Thyroid gland (tissue), 4 donors: ENCODE data around the gene SMIM15.

Source experiments
- POLR2A ChIP-seq, 2 donors: fragments of 450-650 bp; IDR thresholded peaks; one replicate each; pipeline ENCODE4 v1.6.1; 2017; ENCODE audit warnings: antibody characterized with exemption in 2 of 2, mild to moderate bottlenecking in 2 of 2, moderate library complexity in 1 of 2
- TF ChIP-seq, protein P1 (sequence below), 6 experiments: fragments of 200-600 bp in 3 of 6; fragments of 450-650 bp in 3 of 6; sonication (generic) in 3 of 6; IDR thresholded peaks; one replicate each; pipeline ENCODE4 v1.5.1; 2016 to 2019; ENCODE audit warnings: antibody characterized with exemption in 6 of 6, mild to moderate bottlenecking in 2 of 6, inconsistent platforms in 1 of 6, moderate library complexity in 1 of 6

DNA sequence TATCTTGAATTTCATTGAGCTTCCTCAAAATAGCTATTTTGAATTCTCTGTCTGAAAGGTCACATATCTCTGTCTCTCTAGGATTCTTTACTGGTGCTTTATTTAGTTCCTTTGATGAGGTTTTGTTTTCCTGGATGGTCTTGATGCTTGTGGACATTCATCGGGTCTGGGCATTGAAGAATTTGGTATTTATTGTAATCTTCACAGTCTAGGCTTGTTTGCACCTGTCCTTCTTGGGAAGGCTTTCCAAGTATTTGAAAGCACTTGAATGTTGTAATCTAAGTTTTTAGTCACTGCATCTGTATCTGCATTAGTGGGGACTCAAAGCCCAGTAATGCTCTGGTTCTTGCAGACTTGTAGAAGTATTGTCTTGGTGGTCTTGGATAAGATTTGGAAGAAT is 47.8 kb downstream of the SMIM15 start:
- TF ChIP-seq, protein P1, sequence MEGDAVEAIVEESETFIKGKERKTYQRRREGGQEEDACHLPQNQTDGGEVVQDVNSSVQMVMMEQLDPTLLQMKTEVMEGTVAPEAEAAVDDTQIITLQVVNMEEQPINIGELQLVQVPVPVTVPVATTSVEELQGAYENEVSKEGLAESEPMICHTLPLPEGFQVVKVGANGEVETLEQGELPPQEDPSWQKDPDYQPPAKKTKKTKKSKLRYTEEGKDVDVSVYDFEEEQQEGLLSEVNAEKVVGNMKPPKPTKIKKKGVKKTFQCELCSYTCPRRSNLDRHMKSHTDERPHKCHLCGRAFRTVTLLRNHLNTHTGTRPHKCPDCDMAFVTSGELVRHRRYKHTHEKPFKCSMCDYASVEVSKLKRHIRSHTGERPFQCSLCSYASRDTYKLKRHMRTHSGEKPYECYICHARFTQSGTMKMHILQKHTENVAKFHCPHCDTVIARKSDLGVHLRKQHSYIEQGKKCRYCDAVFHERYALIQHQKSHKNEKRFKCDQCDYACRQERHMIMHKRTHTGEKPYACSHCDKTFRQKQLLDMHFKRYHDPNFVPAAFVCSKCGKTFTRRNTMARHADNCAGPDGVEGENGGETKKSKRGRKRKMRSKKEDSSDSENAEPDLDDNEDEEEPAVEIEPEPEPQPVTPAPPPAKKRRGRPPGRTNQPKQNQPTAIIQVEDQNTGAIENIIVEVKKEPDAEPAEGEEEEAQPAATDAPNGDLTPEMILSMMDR (IDR thresholded peaks at IDR 0.05): no peak
- no peak for TF ChIP-seq POLR2A (IDR thresholded peaks at IDR 0.05)
